Neural cell (in vitro differentiated cells): Measurements from ENCODE around the gene PPP1R12B. TPM values are rescaled to one million over a fixed set of nuclear protein-coding genes. Genes with fewer than 3 reads are reported as not detected.
"Not testable (repeated sequence)": the region's sequence is repeated elsewhere in the genome, so short reads cannot be mapped to it uniquely, and the experiment has no call there.

ENCODE experiments used
- H2AFZ ChIP-seq: fragments of 200-600, 300-800 bp; sonication (generic), shearing (Covaris generic); 2 replicates; pipeline ENCODE4 v1.6.0; 2014; ENCODE audit warnings: low read depth, mild to moderate bottlenecking, antibody characterized with exemption, low read length, moderate library complexity
- H3F3A ChIP-seq: fragments of 200-600 bp; shearing (Covaris generic); 2 replicates; pipeline ENCODE4 v1.6.1; 2016; ENCODE audit warnings: mild to moderate bottlenecking, moderate library complexity, mixed read lengths, antibody characterized with exemption, low read length; ENCODE audit not compliant: insufficient read depth, poor library complexity, severe bottlenecking
- H3K27ac ChIP-seq: fragments of 200-600, 300-800 bp; sonication (generic), shearing (Covaris generic); 2 replicates; pipeline ENCODE4 v1.5.1; 2014; ENCODE audit warnings: mild to moderate bottlenecking, low read length, moderate library complexity
- H3K27me3 ChIP-seq: fragments of 300-800, 200-600 bp; sonication (generic), shearing (Covaris generic); 2 replicates; pipeline ENCODE4 v1.6.0; 2014; ENCODE audit warnings: mild to moderate bottlenecking, low read depth, low read length, moderate library complexity; ENCODE audit not compliant: insufficient read depth
- H3K36me3 ChIP-seq: fragments of 300-800, 200-600 bp; sonication (generic), shearing (Covaris generic); 2 replicates; pipeline ENCODE4 v1.5.1; 2014; ENCODE audit warnings: mild to moderate bottlenecking, antibody characterized with exemption, low read length, moderate library complexity; ENCODE audit not compliant: insufficient read depth
- H3K4me2 ChIP-seq: fragments of 300-800, 200-600 bp; sonication (generic), shearing (Covaris generic); 2 replicates; pipeline ENCODE4 v1.6.0; 2014; ENCODE audit warnings: mild to moderate bottlenecking, low read length
- H3K4me3 ChIP-seq: fragments of 300-800, 200-600 bp; sonication (generic), shearing (Covaris generic); 2 replicates; pipeline ENCODE4 v1.5.1; 2014; ENCODE audit warnings: mild to moderate bottlenecking, low read length, moderate library complexity
- H3K79me2 ChIP-seq: fragments of 200-600 bp; shearing (Covaris generic); replicated peaks from 2 replicates; pipeline ENCODE4 v1.6.0; 2014; ENCODE audit warnings: mild to moderate bottlenecking, low read length, moderate library complexity; ENCODE audit not compliant: insufficient read depth
- H3K9ac ChIP-seq: fragments of 300-800, 200-600 bp; sonication (generic), shearing (Covaris generic); 2 replicates; pipeline ENCODE4 v1.6.1; 2016; ENCODE audit warnings: mild to moderate bottlenecking, low read length, mixed read lengths
- H3K9me2 ChIP-seq: fragments of 200-600 bp; shearing (Covaris generic); 2 replicates; pipeline ENCODE4 v1.6.1; 2016; ENCODE audit warnings: mild to moderate bottlenecking, low read length, mixed read lengths; ENCODE audit not compliant: insufficient read depth
- H3K9me3 ChIP-seq: fragments of 200-600, 300-800 bp; sonication (generic), shearing (Covaris generic); 2 replicates; pipeline ENCODE4 v1.6.1; 2016; ENCODE audit warnings: mild to moderate bottlenecking, mixed run types, low read length, moderate library complexity, mixed read lengths
- H4K20me1 ChIP-seq: fragments of 200-600 bp; shearing (Covaris generic); 2 replicates; pipeline ENCODE4 v1.6.1; 2016; ENCODE audit warnings: mild to moderate bottlenecking, mixed run types; ENCODE audit not compliant: insufficient read depth
- CTCF ChIP-seq: fragments of 450-650 bp; IDR thresholded peaks from 2 replicates; pipeline ENCODE4 v1.5.1; 2014; ENCODE audit warnings: antibody characterized with exemption, mild to moderate bottlenecking, moderate library complexity; ENCODE audit not compliant: poor library complexity, severe bottlenecking
- EP300 ChIP-seq: fragments of 450-650 bp; conservative IDR thresholded peaks from 2 replicates; pipeline ENCODE4 v1.6.1; 2014; ENCODE audit warnings: antibody characterized with exemption, mild to moderate bottlenecking, moderate library complexity; ENCODE audit not compliant: poor library complexity, severe bottlenecking
- EZH2 ChIP-seq: fragments of 200-600, 300-800 bp; shearing (Covaris generic), sonication (generic); IDR thresholded peaks from 2 replicates; pipeline ENCODE4 v1.6.1; 2014; ENCODE audit warnings: antibody characterized with exemption, low read length, borderline replicate concordance, mild to moderate bottlenecking; ENCODE audit not compliant: insufficient read depth, poor library complexity, severe bottlenecking
- MXI1 ChIP-seq: fragments of 450-650 bp; conservative IDR thresholded peaks from 2 replicates; pipeline ENCODE4 v1.6.1; 2014; ENCODE audit warnings: antibody characterized with exemption, mild to moderate bottlenecking; ENCODE audit not compliant: poor library complexity, severe bottlenecking
- POLR2AphosphoS5 ChIP-seq: IDR thresholded peaks from 2 replicates; pipeline ENCODE4 v1.6.1; 2012
- RAD21 ChIP-seq: fragments of 450-650 bp; conservative IDR thresholded peaks from 2 replicates; pipeline ENCODE4 v1.6.1; 2014; ENCODE audit warnings: antibody characterized with exemption, mild to moderate bottlenecking, moderate library complexity
- REST ChIP-seq: IDR thresholded peaks from 2 replicates; pipeline ENCODE4 v1.6.1; 2012; ENCODE audit warnings: borderline replicate concordance
- SMC3 ChIP-seq: fragments of 450-650 bp; conservative IDR thresholded peaks from 2 replicates; pipeline ENCODE4 v1.6.1; 2014; ENCODE audit warnings: antibody characterized with exemption, mild to moderate bottlenecking, moderate library complexity; ENCODE audit not compliant: poor library complexity
- TAF1 ChIP-seq: IDR thresholded peaks from 2 replicates; pipeline ENCODE4 v1.6.1; 2012; ENCODE audit warnings: low read depth
- polyA plus RNA-seq: library from polyadenylated mRNA; depleted of rRNA; stranded (reverse); fragments of >200 nt; gene quantifications from 2 replicates; pipeline ENCODE4 v1.2.3, GENCODE V29; 2014

PPP1R12B gene
- polyA plus RNA-seq, 1 donor from 2014 or later = 9.8 TPM

GRCh38 chr1:202451641-202452040, 103.1 kb downstream of the PPP1R12B start:
- not testable (repeated sequence) for H3K27me3 ChIP-seq, H3K79me2 ChIP-seq, H3K27ac ChIP-seq, H4K20me1 ChIP-seq, H3K9ac ChIP-seq, H3K36me3 ChIP-seq, H2AFZ ChIP-seq, H3K9me3 ChIP-seq, H3F3A ChIP-seq, H3K4me3 ChIP-seq, H3K4me2 ChIP-seq, H3K9me2 ChIP-seq

GRCh38 chr1:202452508-202452907, 104.0 kb downstream of the PPP1R12B start:
- Histone ChIP-seq H3K9ac (no peak overlapping the region), H3K9me3 (no peaks in the 10 kb centered on the region), H4K20me1 (no peaks in the 10 kb centered on the region), H3K27me3 (no peaks in the 10 kb centered on the region), H2AFZ (no peak overlapping the region), H3K36me3 (no peaks in the 10 kb centered on the region), H3F3A (no peaks in the 10 kb centered on the region), H3K27ac (no peak overlapping the region), H3K9me2 (no peaks in the 10 kb centered on the region), H3K4me2 (no peak overlapping the region), H3K79me2 (no peaks in the 10 kb centered on the region), H3K4me3 (no peak overlapping the region)
- TF ChIP-seq EP300 (no peak), MXI1 (no peak), RAD21 (no peak), REST (no peak), POLR2AphosphoS5 (no peak), CTCF (no peak), TAF1 (no peak), SMC3 (no peak), EZH2 (no peak)

GRCh38 chr1:202456372-202457169, 108.1 kb downstream of the PPP1R12B start:
- not testable (repeated sequence) for H3K36me3 ChIP-seq, H3K9me2 ChIP-seq, H4K20me1 ChIP-seq, H3K9me3 ChIP-seq, H3K4me3 ChIP-seq, H3K27ac ChIP-seq, H3K9ac ChIP-seq, H2AFZ ChIP-seq, H3F3A ChIP-seq, H3K4me2 ChIP-seq, H3K27me3 ChIP-seq, H3K79me2 ChIP-seq

- H3F3A ChIP-seq, H4K20me1 ChIP-seq, H3K9me3 ChIP-seq, H3K79me2 ChIP-seq, H3K9ac ChIP-seq, H3K36me3 ChIP-seq, H3K27me3 ChIP-seq, H2AFZ ChIP-seq, H3K4me3 ChIP-seq, H3K4me2 ChIP-seq, H3K9me2 ChIP-seq, H3K27ac ChIP-seq: not testable (repeated sequence)
Measured at GRCh38 chr1:202458651-202459050, 110.2 kb downstream of the PPP1R12B start.

GRCh38 chr1:202459470-202460142, 111.1 kb downstream of the PPP1R12B start:
- H3K9ac ChIP-seq, H3K27ac ChIP-seq: not testable (repeated sequence)

More at GRCh38 chr1:202459470-202460142, 111.1 kb downstream of the PPP1R12B start:
- H3K9me3 ChIP-seq, H2AFZ ChIP-seq, H3K4me2 ChIP-seq, H3K27me3 ChIP-seq, H3F3A ChIP-seq, H3K36me3 ChIP-seq, H3K4me3 ChIP-seq, H3K79me2 ChIP-seq, H3K9me2 ChIP-seq, H4K20me1 ChIP-seq: not testable (repeated sequence)
